HEK293T (cell line): ENCODE data around the gene SUMO2.

Experiments used
- ARNT ChIP-seq: fragments of 450-650 bp; IDR thresholded peaks from 2 replicates; pipeline ENCODE4 v1.6.1; 2017; ENCODE audit warnings: mild to moderate bottlenecking
- BHLHE40 ChIP-seq: fragments of 450-650 bp; IDR thresholded peaks from 2 replicates; pipeline ENCODE4 v1.6.1; 2016; ENCODE audit warnings: mild to moderate bottlenecking, moderate library complexity, borderline replicate concordance
- CTBP1 ChIP-seq: fragments of 450-650 bp; IDR thresholded peaks from 2 replicates; pipeline ENCODE4 v1.6.1; 2016; ENCODE audit warnings: borderline replicate concordance
- ELF4 ChIP-seq: fragments of 450-650 bp; IDR thresholded peaks from 2 replicates; pipeline ENCODE4 v1.6.1; 2017; ENCODE audit warnings: antibody characterized with exemption
- FOXK2 ChIP-seq: fragments of 450-650 bp; IDR thresholded peaks from 2 replicates; pipeline ENCODE4 v1.6.1; 2016; ENCODE audit warnings: mild to moderate bottlenecking
- FOXM1 ChIP-seq: fragments of 450-650 bp; IDR thresholded peaks from 2 replicates; pipeline ENCODE4 v1.6.1; 2017; ENCODE audit warnings: mild to moderate bottlenecking, borderline replicate concordance
- HDGF ChIP-seq: fragments of 450-650 bp; IDR thresholded peaks from 2 replicates; pipeline ENCODE4 v1.6.1; 2017; ENCODE audit warnings: antibody characterized with exemption, borderline replicate concordance
- L3MBTL2 ChIP-seq: fragments of 450-650 bp; conservative IDR thresholded peaks from 2 replicates; pipeline ENCODE4 v1.6.1; 2016; ENCODE audit warnings: mild to moderate bottlenecking
- NFRKB ChIP-seq: fragments of 450-650 bp; IDR thresholded peaks from 2 replicates; pipeline ENCODE4 v1.6.1; 2016; ENCODE audit warnings: mild to moderate bottlenecking, moderate library complexity
- SP1 ChIP-seq: fragments of 450-650 bp; IDR thresholded peaks from 2 replicates; pipeline ENCODE4 v1.6.1; 2017
- SUZ12 ChIP-seq: fragments of 450-650 bp; IDR thresholded peaks from 2 replicates; pipeline ENCODE4 v1.6.1; 2016; ENCODE audit warnings: mild to moderate bottlenecking
- ZNF384 ChIP-seq: fragments of 450-650 bp; IDR thresholded peaks from 2 replicates; pipeline ENCODE4 v1.6.1; 2016

- TF ChIP-seq ELF4 (no peak), L3MBTL2 (no peak), HDGF (no peak), SP1 (no peak), ZNF384 (no peak), FOXM1 (no peak), NFRKB (no peak), SUZ12 (no peak), ARNT (no peak), CTBP1 (no peak), BHLHE40 (no peak), FOXK2 (no peak)
These were observed 49.8 kb downstream of the SUMO2 start for GRCh38 chr17:75133001-75133400.
